Panc1 (cell line): Measurements from ENCODE around the gene ADAMTS19. TPM values are rescaled to one million over a fixed set of nuclear protein-coding genes. Genes with fewer than 3 reads are reported as not detected.
A peak's percentile ranks its signal among the peaks of the same experiment; 100 is the strongest.

Experiments
- ATAC-seq: fragments of 200-7000 bp; cut with Tn5 transposase; 2 replicates; pipeline ENCODE4 v1.9.1; 2020; ENCODE audit warnings: mild to moderate bottlenecking, moderate library complexity
- BruUV-seq: library from RNA; stranded (reverse); fragments of 400-500 nt; replicated peaks from 2 replicates; lab custom pipeline; 2021; lab: Mats Ljungman, UMichigan
- CTCF ChIA-PET: fragments of 300-600 bp; sonication (Branson Sonifier 250); formaldehyde crosslinking; loops from one replicate; lab custom pipeline; 2022; ENCODE audit warnings: antibody characterized with exemption; lab: Charles Lee
- POLR2A ChIA-PET: fragments of 300-600 bp; sonication (Branson Sonifier 250); formaldehyde crosslinking; loops from one replicate; lab custom pipeline; 2022; ENCODE audit warnings: antibody characterized with exemption; lab: Charles Lee
- DNase-seq: peaks from one replicate; pipeline ENCODE4 v3.0.0-alpha.2; 2010; ENCODE audit warnings: low read depth, low spot score
- H3K27ac ChIP-seq: 2 replicates; pipeline ENCODE4 v1.5.1; 2011; ENCODE audit warnings: mild to moderate bottlenecking, low read length, inconsistent platforms
- H3K27me3 ChIP-seq: fragments of 200-500 bp; sonication (Bioruptor generic); 2 replicates; pipeline ENCODE4 v1.6.0; 2014; ENCODE audit warnings: low read length, inconsistent platforms; ENCODE audit not compliant: control insufficient read depth, insufficient read depth
- H3K36me3 ChIP-seq: fragments of 200-500 bp; sonication (Bioruptor generic); 2 replicates; pipeline ENCODE4 v1.5.1; 2014; ENCODE audit warnings: inconsistent platforms, mild to moderate bottlenecking, low read length, moderate library complexity; ENCODE audit not compliant: control insufficient read depth, insufficient read depth
- H3K4me1 ChIP-seq: 2 replicates; pipeline ENCODE4 v1.5.1; 2011; ENCODE audit warnings: inconsistent platforms, mild to moderate bottlenecking, low read length, moderate library complexity; ENCODE audit not compliant: control insufficient read depth, insufficient read depth
- H3K4me3 ChIP-seq, 2 experiments: 2 replicates each; pipeline ENCODE4 v1.5.1; 2011 to 2012; ENCODE audit warnings: low read depth in 2 of 2, low read length in 2 of 2, mild to moderate bottlenecking in 2 of 2, inconsistent platforms in 1 of 2, moderate library complexity in 1 of 2
- H3K9me3 ChIP-seq: fragments of 200-500 bp; sonication (Bioruptor generic); 2 replicates; pipeline ENCODE4 v1.5.1; 2014; ENCODE audit warnings: low read depth, mild to moderate bottlenecking, inconsistent platforms, low read length, moderate library complexity; ENCODE audit not compliant: control insufficient read depth, insufficient read depth
- POLR2AphosphoS5 ChIP-seq: IDR thresholded peaks from 2 replicates; pipeline ENCODE4 v1.6.1; 2012; ENCODE audit warnings: mild to moderate bottlenecking, low read depth, low read length, moderate library complexity
- REST ChIP-seq, 2 experiments: IDR thresholded peaks; 2 replicates each; pipeline ENCODE4 v1.6.1; 2011 to 2012; ENCODE audit warnings: low read depth in 2 of 2, control low read depth in 1 of 2, low read length in 1 of 2, mild to moderate bottlenecking in 1 of 2, moderate library complexity in 1 of 2; ENCODE audit not compliant: insufficient read depth in 1 of 2
- SIN3A ChIP-seq: IDR thresholded peaks from 2 replicates; pipeline ENCODE4 v1.6.1; 2012; ENCODE audit warnings: low read depth, mild to moderate bottlenecking, low read length, moderate library complexity, borderline replicate concordance; ENCODE audit not compliant: insufficient read depth
- TCF7L2 ChIP-seq: IDR thresholded peaks from 2 replicates; pipeline ENCODE4 v1.6.1; 2011; ENCODE audit warnings: mild to moderate bottlenecking, low read depth, low read length, inconsistent platforms
- in situ Hi-C: cut with HindIII; loops from 2 replicates; pipeline ENCODE4 v1.10.0; 2016; ENCODE audit warnings: low sequenced_read_pairs, low pct_unique_long_range_greater_than_20kb
- intact Hi-C: fragments of 100-400 bp; cut with micrococcal nuclease; formaldehyde crosslinking; loops from one replicate; pipeline ENCODE4 v1.10.0; 2022; ENCODE audit not compliant: unreplicated experiment
- total RNA-seq: library from RNA; stranded (reverse); gene quantifications from one replicate; pipeline ENCODE4 v1.2.1, GENCODE V29; 2021; ENCODE audit not compliant: unreplicated experiment
- TF ChIP-seq, protein P1 (sequence below): fragments of 450-650 bp; IDR thresholded peaks from 2 replicates; pipeline ENCODE4 v1.5.1; 2017; ENCODE audit warnings: mild to moderate bottlenecking

The ADAMTS19 gene
- total RNA-seq, 1 experiment from 2014 or later = not detected

GRCh38 chr5:129771058-129771838 lies 311.1 kb downstream of the ADAMTS19 start:
- Histone ChIP-seq H3K9me3 (no peaks in the 10 kb centered on the region), H3K27ac (no peak overlapping the region), H3K27me3 (no peaks in the 10 kb centered on the region), H3K36me3 (no peaks in the 10 kb centered on the region), H3K4me3 (no peak overlapping the region), H3K4me1 (no peaks in the 10 kb centered on the region)
- no peak for TF ChIP-seq SIN3A
- TF ChIP-seq, protein P1, sequence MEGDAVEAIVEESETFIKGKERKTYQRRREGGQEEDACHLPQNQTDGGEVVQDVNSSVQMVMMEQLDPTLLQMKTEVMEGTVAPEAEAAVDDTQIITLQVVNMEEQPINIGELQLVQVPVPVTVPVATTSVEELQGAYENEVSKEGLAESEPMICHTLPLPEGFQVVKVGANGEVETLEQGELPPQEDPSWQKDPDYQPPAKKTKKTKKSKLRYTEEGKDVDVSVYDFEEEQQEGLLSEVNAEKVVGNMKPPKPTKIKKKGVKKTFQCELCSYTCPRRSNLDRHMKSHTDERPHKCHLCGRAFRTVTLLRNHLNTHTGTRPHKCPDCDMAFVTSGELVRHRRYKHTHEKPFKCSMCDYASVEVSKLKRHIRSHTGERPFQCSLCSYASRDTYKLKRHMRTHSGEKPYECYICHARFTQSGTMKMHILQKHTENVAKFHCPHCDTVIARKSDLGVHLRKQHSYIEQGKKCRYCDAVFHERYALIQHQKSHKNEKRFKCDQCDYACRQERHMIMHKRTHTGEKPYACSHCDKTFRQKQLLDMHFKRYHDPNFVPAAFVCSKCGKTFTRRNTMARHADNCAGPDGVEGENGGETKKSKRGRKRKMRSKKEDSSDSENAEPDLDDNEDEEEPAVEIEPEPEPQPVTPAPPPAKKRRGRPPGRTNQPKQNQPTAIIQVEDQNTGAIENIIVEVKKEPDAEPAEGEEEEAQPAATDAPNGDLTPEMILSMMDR = peak; percentile 84
- no peak for TF ChIP-seq REST (IDR thresholded peaks at IDR 0.05; ENCODE audit: insufficient read depth in 1 of 2, low read depth in 2 of 2, low read length in 1 of 2)
- TF ChIP-seq POLR2AphosphoS5 = no peak
- no peak for TF ChIP-seq TCF7L2
- CTCF ChIA-PET = interaction anchor here (0.6 to 0.9 kb wide), 4 partner anchors 81 to 744 kb away, joined by 3 to 7 read pairs (median 3); no protein-coding TSS in a partner anchor
- POLR2A ChIA-PET = no interaction called here
- intact Hi-C loops (loop anchor here (1.0 to 2.0 kb wide), 2 partner anchors 81 to 1338 kb away; no protein-coding TSS in a partner anchor), in situ Hi-C loops (no loop called here)
- no TSS peak for BruUV-seq
- ATAC-seq = peak; percentile 83
- peak; percentile 50 for DNase-seq

GRCh38 chr5:129773376-129773775 lies 313.3 kb downstream of the ADAMTS19 start:
- CTCF ChIA-PET = no interaction called here
- in situ Hi-C loops = no loop called here
- ATAC-seq = no peak
- POLR2A ChIA-PET = no interaction called here
- no peaks in the 10 kb centered on the region for H3K9me3 ChIP-seq
- no peaks in the 10 kb centered on the region for H3K27me3 ChIP-seq
- H3K4me1 ChIP-seq = no peaks in the 10 kb centered on the region
- no peaks in the 10 kb centered on the region for H3K36me3 ChIP-seq
- no peak for DNase-seq
- H3K4me3 ChIP-seq = no peak overlapping the region
- intact Hi-C loops = no loop called here
- TF ChIP-seq POLR2AphosphoS5 = no peak
- no peak for TF ChIP-seq TCF7L2
- TF ChIP-seq SIN3A = no peak
- BruUV-seq = no TSS peak
- H3K27ac ChIP-seq = no peak overlapping the region

GRCh38 chr5:129781594-129781993 lies 321.5 kb downstream of the ADAMTS19 start:
- intact Hi-C loops (no loop called here), in situ Hi-C loops (no loop called here)
- H3K27me3 ChIP-seq = no peaks in the 10 kb centered on the region
- BruUV-seq = no TSS peak
- no peaks in the 10 kb centered on the region for H3K4me1 ChIP-seq
- no peak overlapping the region for H3K4me3 ChIP-seq
- TF ChIP-seq SIN3A (no peak), TCF7L2 (no peak)
- DNase-seq (no peak), ATAC-seq (no peak)
- CTCF ChIA-PET = no interaction called here
- no peak overlapping the region for H3K27ac ChIP-seq
- H3K9me3 ChIP-seq = no peaks in the 10 kb centered on the region
- POLR2A ChIA-PET = no interaction called here
- H3K36me3 ChIP-seq = no peaks in the 10 kb centered on the region
